Cerebellar cortex (tissue), 1 donor: ENCODE measurements around the gene AQP3.
"Not testable (repeated sequence)": the region's sequence is repeated elsewhere in the genome, so short reads cannot be mapped to it uniquely, and the experiment has no call there.

Source experiments
- DNase-seq: peaks from one replicate; pipeline ENCODE4 v3.0.0-alpha.2; 2015; ENCODE audit warnings: low spot score

Gene AQP3

GRCh38 chr9:33446946-33447798 lies at the start of gene AQP3:
Gene AQP3 (minus strand): TSS chr9:33447593. CDS start chr9:33447530, 63 bp downstream.
- peak; percentile 36 for DNase-seq

GRCh38 chr9:33493819-33494218 lies 46.4 kb upstream of the AQP3 start:
- DNase-seq, result not testable (repeated sequence)

GRCh38 chr9:33489066-33489465 lies 41.7 kb upstream of the AQP3 start:
- no peak for DNase-seq

GRCh38 chr9:33485312-33485711 lies 37.9 kb upstream of the AQP3 start:
- not testable (repeated sequence) for DNase-seq

- DNase-seq, result no peak
Measured at GRCh38 chr9:33480976-33481375, 33.6 kb upstream of the AQP3 start.

- DNase-seq, result no peak
Measured at GRCh38 chr9:33480106-33480505, 32.7 kb upstream of the AQP3 start.

GRCh38 chr9:33476503-33476902 lies 29.1 kb upstream of the AQP3 start:
- DNase-seq, result no peak

GRCh38 chr9:33475357-33475756 lies 28.0 kb upstream of the AQP3 start:
- no peak for DNase-seq

GRCh38 chr9:33473643-33474352 lies 26.4 kb upstream of the AQP3 start, which contains the start of gene NOL6:
Gene NOL6 (minus strand): TSS chr9:33473924. CDS start chr9:33473842, 82 bp downstream.
- DNase-seq, result peak; percentile 100

- no peak for DNase-seq
Measured at GRCh38 chr9:33472881-33473615, 25.7 kb upstream of the AQP3 start.

GRCh38 chr9:33472171-33472880 lies 24.9 kb upstream of the AQP3 start:
- no peak for DNase-seq

- DNase-seq, result no peak
Measured at GRCh38 chr9:33471361-33471760, 24.0 kb upstream of the AQP3 start.

- DNase-seq, result no peak
Measured at GRCh38 chr9:33469891-33470290, 22.5 kb upstream of the AQP3 start.

- DNase-seq, result no peak
Measured at GRCh38 chr9:33468797-33469621, 21.6 kb upstream of the AQP3 start.

GRCh38 chr9:33468215-33468730 lies 20.9 kb upstream of the AQP3 start:
- no peak for DNase-seq

- DNase-seq, result no peak
Measured at GRCh38 chr9:33467526-33467925, 20.1 kb upstream of the AQP3 start.

- DNase-seq, result peak; percentile 54
Measured at GRCh38 chr9:33466565-33467495, 19.4 kb upstream of the AQP3 start.

- no peak for DNase-seq
Measured at GRCh38 chr9:33465596-33466564, 18.5 kb upstream of the AQP3 start.
